Endometrium (tissue), 2 donors: ENCODE data around the gene CACNA2D3.

Source experiments
- FAIRE-seq: peaks from 2 replicates; lab custom pipeline; 2012; peaks lifted over from hg19 to GRCh38; lab: Jason Lieb, UNC
- donor health status: control.
- donor health status: control.

CACNA2D3 gene

DNA sequence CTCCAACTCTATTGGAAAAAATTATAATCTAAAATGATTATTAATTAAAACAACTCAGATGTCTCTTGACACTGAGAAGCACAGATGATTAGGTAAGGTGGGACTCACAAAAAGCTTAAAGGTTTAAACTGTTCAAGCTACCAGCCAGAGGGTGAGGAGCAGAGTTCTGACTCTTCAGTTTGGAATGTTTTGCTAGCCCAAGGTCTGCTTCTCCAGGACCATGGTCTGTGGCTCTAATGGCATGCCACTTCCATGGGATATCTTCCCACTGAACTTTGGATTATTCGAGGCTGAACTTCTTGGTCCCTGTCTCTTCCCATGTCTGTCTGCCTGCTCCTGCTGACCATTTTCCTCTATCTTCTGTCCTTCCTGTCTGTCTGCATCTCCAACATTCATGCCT lies 49.2 kb downstream of the CACNA2D3 start:
- FAIRE-seq, result no peak

DNA sequence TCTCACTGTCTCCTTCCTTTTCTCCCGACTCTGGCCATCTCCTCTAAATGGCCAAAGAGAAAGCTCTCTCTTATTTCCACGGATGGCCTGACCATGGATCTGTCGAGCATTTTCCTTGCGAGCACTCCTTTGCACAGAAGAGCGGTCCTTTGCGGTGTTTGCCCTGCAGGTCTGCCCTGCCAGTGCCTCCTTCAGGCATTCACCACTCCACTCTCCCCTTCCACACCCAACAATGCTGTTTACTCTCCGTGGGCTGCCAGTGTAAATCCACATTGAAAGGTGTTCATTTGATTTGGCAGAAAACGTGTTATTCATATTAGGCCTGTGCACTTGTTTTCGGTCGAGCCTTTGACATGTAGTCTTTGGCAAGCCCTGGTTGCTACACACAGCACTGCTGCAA lies 49.6 kb downstream of the CACNA2D3 start:
- FAIRE-seq, result no peak

DNA sequence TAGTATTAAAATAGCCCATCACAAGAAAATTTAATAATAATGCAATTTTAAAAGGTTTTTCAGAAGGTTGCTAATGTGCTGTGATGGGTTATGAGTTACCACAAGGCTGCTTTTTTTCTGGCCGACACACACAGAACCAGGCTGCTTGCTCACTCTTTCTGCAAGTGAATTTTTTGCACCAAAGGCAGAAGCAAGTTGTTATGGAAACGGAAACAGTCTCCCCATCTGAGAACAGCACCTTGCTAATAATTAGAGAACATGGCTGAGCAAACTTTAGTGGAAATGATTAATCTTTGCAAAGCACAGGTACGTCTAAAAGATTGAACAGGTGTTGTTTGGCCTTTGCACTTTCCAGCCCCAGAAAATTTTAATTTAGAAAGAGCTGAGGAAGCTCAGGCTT lies 51.0 kb downstream of the CACNA2D3 start:
- no peak for FAIRE-seq

DNA sequence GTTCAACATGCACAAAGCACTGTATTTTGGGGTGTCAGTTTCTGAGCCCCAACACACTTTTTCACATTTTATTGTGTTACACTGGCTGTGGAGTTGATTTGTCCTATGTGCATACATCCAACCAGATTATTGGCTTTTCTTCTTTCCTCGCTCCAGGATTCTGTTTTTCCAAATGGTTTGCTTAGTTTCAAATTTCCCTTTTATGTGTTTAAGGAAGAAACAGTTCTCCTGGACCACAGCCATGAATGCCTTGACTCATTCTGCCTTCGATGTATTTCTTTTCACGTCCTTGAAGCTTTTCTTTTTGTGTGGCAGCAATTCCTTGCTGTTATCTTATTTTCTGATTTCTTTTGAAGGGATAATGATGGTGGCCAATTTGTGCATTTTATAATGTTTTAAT lies 53.8 kb downstream of the CACNA2D3 start:
- FAIRE-seq, result no peak

DNA sequence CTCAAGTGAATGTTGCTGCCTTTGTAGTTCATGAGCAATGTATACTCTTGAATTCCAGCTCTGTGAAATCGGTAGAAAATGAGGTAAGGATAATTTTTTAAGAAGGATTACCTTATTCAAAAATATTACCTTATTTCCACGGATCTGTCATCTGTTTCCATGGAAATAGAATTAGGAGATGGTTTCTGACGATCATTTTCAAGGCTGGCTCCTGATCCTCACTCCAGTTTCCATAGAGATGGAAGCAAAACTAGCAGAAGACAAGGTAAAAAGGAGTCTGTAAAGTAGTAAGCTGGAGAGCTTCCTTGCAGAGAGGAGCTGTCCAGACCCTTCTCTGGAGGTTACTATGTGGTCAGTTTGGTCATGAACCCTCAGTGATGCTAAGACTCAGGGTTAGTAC lies 55.5 kb downstream of the CACNA2D3 start:
- no peak for FAIRE-seq

DNA sequence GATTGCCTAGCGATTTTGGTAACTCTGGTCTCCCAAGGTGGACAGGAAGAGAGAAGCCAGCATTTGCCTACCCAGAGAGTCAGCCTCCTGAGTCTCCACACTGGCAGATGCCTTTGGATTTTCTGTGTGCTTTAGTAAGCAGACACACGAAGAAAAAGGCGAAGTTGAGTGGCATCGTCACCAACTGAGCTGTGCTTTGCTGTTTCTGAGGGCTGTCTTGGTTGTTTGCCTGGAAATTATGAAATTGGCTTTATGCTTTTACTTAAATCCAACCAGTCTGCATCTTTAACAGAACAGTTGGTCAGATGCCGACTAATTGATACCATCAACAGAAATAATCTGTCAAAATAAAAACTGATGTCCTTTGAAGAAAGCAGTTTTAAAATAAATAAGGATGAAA lies 56.0 kb downstream of the CACNA2D3 start:
- FAIRE-seq, result no peak

DNA sequence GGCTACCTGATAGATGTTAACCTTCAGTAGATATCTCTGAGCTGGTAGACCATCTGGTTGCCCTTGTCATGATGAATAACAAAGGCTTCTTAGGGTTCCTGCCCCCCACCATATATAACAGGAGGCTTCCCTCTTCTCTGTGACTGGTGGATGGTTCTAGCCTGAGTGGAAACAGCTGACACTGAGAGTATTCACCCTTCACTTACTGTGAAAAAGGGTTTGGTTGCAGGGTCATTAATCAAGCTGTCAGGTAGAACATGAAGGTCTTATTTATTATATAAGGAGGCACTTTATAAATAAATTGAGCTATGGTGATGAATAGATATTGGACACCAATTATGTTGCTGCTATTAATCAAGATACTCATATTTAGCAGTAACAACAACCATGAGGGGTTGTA lies 58.6 kb downstream of the CACNA2D3 start:
- no peak for FAIRE-seq

DNA sequence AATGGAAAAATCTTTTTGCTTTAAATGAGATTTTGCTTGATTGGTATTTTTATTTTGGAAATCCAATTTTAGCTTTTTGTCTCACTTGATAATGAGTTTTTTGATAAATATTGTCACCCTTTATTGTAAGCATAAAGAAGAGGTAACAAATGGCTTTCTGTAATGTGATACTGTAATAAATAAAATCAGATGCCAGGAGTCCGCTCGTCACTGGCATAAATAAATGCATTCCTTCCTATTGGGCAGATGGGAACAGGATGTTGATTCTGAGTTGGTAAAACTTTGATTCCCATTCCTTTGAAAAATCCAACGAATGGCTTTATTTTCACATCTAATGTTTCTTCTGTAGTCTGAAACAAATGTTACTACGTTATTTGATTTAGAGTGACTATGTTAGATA lies 59.9 kb downstream of the CACNA2D3 start:
- FAIRE-seq, result no peak

DNA sequence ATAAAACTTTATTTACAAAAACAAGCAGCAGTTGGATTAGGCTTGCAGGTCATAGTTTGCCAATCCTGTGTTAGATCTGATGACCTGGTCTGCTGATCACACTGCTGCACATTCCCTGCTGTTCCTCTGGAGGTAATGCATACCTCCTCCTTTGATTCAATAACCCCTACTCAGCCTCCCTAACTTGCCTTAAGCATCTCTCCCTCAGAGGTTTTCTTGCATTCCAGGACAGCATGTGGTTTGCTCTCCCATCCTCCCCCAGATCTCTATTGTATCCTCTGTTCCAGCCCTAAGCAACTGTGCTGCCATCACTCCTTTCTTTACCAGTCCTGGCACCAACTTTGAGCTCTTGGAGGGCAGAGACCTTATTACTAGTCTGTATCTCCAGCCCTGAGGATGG lies 63.4 kb downstream of the CACNA2D3 start:
- no peak for FAIRE-seq

DNA sequence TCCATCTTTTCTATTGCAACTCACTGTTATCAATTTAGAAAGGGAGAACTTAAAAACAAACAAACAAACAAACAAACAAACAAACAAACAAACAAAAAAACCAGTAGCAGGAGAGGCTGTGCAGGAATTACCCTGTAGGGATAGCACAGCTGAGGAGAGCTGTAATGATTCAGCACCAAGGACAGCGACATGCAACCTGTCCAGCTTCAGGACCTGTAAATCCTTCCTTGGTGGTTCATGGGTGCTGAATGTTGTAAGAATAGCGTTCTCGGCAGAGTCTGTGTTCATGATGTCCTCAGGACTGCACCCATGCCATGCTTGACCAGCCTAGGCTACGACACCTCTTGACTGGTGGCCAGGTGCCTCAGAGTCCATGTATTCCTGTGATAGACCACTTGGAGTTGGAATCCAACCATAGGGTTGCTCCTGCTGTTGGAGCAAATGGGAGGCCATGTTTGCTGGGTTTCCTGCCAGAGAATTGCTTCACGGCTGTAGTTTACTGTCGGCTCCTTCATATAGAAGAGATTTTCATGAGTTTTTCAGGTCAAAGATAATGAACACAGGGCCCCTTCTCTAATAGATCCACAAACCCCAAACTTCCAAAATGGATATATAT lies 65.9 kb downstream of the CACNA2D3 start:
- no peak for FAIRE-seq

DNA sequence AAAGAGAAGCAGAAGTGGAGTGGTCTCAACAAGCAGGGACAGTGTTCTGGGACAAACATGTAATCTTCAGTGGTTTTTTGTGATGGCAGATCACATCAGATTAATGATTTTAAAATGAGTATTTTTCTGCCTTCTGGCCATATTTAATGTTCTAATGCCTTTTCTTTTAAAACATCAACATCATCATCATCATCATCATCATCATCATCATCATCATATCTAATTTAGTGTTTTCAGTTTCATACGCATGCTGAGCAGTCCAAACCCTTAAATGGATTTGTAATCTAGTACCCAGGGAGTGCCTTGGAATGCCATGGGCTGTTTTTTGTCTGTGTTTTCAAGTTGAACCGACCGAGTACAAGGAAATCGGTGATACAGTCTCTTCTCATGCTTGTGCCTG lies 68.9 kb downstream of the CACNA2D3 start:
- FAIRE-seq, result no peak

DNA sequence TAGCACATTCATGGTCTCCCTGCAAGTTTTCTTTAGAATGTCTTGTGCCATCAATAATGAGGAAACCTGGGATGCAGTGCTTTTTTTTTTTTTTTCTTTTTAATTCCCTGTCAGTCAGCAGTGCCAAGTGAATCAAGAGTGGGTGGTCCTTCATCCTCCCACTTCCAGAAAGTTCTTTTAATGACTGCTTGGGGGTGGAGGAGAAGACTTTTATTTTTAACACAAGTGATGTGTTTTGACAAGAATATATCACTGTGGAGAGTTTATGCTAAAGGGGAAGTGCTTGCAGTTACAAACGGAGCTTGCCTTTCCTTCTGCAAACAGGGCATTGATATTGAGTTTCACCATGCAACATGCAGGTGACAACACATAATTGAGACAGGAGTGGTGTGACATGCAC lies 69.7 kb downstream of the CACNA2D3 start:
- FAIRE-seq, result no peak

DNA sequence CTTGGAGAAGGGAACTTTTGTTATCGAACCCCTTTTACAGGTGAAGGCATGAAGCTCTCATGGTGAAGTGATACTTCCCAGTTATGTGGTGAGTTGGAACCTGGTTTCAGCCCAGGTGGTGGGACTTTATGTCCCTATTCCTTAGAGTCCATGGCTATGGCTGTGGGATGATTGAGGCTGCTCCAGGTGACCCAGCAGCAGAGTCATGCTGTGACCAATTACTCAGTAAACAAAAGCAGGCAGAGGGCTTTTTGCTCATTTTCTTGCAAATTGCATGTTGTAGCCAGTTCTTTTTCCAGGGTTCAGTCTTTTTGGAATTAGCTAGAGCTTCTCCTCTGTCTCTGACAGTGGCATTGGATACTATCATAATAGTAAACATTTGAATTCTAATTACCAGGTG lies 70.7 kb downstream of the CACNA2D3 start:
- no peak for FAIRE-seq

DNA sequence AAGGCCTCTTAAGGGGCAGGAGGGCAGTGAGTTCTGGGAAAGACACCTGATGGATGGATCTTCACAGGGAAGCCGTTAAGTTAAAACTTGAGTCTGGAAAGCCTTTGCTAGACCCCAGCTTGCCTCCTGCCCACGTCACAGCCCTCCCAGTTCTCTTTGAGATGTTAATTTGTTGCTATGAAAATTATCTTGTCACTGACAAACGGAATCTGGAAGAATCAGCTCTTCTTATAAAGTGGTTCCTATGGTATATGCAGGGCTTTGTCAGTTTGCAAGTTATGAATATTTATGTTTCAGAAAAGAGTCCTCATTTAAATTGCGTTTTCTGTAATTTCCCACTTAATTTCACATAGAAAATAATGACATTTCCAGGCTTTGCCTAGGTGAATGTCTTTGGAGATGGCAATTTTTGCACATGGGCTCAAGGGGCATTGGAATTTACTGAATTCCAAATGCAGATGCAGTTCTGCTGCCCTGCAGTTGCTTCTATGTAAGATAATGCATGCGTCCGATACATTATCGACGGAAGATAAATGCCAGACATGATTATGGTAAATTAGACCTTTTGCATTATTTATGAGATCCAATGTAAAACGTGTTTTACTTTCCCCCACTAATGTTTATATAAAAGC lies 74.1 kb downstream of the CACNA2D3 start:
- no peak for FAIRE-seq

DNA sequence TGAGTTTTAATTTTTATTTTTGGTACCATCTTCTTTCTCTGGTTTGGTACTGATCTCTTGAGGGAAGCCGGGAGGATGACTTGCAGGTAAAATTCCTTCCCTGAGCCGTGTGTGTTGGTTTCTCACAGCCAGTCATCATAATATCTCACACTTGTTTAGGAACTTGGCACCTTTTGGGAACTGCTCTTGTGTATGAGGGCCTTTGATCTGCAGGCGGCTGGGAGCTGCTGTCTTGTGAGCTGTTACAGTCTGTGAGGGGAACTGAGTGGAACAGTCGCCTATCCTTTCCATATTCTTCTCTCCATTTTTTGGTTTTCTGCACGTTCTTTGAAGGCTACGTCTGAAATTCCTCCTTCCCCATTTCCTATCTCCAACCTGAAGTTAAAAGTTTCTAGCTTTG lies 75.2 kb downstream of the CACNA2D3 start:
- FAIRE-seq, result no peak

DNA sequence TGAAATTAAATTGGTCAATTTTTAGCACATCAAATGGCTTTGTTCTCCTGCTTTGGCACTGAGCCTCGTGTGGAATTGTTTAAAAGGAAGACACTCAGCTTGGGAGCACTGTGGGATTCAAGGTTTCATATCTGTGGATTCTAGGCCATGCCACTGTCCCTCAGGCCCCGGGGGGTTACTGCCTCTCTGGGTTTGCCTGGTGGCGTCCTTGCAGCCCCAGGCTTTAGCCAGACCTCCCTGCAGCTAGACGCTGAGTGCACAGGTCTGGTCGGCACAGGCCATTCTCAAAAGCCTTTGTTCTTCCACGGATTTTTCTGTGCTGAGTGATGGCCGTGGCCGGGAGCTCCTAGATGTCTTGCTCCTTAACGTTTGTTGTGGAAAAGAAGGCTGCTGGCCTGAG lies 76.2 kb downstream of the CACNA2D3 start:
- no peak for FAIRE-seq

DNA sequence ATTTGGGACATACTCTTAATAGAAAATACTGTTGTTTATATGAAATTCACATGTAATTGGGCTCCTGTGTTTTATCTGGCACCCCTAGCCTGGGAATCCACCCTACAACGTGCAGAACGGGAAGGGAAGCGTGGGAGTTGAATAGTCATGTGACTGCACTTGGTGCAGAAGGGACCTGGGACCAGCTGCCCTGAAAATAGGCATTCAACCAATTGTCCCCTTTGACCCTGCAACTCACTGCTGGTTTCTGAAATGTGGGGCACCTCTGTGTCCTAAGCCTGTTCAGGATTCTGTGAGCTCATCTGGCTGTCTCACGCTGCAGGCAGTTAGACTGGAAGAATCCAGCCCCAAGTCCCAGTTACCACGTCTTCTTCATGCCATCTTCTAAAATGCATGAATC lies 79.7 kb downstream of the CACNA2D3 start:
- FAIRE-seq, result no peak

DNA sequence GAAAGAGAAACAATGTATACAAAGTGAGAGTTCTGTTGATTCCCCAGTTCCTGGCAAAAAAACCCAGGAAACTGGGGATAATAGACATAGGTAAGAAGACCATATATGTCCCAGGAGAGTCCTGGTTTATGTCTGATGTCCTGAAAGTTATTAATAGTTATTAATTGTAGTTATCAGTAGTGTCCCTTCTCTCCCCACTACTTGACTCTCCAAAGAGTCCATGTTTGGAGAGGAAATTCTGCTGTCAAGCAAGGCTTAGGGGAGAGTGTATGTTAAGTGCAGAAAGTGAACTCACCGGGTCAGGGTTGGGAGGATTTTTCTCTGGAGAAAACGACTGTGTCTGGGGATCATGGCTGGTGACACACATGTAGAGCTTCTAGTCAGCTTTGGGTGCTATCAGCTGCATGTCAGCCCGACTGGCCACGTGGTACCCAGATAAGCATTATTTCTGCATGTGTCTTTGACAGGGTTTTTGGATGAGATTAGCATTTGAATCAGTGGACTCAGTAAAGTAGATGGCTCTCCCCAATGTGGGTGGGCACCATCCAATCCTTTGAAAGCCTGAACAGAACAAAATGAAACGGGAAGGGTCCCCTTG lies 80.4 kb downstream of the CACNA2D3 start:
- FAIRE-seq, result no peak

DNA sequence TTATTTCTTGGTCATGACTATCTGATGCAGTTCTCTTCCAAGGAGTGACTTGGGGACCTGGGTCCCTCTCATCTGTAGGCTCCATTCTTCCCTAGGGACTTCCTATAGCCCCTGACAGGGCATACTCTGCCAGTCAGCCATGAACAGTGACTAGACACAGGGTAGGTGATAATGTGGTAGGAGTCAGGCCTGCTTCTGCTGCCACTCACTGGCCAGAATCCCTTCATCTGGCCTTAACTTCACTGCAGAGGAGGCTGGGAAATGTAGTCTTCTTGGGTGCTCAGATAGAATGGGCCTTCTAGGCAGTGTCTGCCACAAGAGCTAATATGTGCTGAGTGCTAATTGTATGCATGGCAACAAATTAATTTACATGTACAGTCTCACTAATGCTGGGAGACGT lies 84.5 kb downstream of the CACNA2D3 start:
- no peak for FAIRE-seq

DNA sequence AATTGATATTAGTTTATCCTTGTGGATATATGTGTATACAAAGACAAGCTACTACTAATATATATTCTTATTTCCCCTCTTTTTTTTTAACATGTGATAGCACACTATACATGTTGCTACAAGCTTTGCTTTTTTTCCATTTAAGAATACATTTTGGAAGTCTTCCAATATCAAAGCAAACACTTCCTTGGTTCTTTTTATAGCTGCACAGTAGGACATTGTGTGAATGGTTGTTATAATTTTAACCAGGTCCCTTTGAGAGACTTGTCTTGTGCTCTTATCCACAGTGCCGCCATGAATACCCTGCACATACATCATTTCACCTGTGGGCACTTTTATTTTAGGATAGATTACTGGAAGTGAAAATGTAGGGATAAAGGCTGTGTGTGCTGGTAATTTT lies 88.7 kb downstream of the CACNA2D3 start:
- no peak for FAIRE-seq

DNA sequence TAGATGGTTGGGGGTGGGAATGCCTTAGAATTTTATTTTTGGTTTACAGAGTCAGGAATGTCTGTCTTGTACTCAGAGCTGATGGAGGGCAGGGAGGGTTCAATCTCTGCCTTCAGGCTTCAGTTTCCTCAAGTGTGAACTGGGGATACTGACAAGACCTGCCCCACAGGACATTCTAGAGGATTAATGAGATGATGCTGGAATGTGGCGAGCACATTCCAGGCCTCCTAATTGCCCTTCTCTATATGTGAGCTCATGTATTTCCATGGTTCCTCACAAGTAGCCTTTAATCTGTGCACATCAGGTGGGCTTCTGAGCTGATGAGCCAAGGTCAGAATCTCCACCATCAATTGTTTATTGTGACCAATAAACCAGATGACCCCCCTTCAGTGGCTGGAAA lies 90.4 kb downstream of the CACNA2D3 start:
- no peak for FAIRE-seq

DNA sequence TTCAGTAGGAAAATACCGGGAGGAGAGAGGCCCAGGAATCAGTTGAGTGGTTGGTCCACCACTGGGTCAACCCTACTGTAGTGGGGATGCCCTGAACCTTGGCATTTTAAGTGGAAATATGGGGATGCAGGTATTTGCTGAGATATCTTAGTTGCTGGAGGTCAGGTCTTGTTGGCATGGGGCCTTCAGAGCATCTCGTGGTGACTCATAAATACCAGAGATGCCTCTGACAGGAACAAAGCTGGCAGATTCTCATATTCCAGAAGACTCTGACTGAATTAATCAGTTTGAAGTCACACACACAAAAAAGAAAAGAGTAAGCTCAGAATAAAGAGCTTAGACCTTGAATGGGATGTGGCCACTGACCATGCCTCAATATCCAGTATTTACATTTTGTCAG lies 91.6 kb downstream of the CACNA2D3 start:
- no peak for FAIRE-seq

DNA sequence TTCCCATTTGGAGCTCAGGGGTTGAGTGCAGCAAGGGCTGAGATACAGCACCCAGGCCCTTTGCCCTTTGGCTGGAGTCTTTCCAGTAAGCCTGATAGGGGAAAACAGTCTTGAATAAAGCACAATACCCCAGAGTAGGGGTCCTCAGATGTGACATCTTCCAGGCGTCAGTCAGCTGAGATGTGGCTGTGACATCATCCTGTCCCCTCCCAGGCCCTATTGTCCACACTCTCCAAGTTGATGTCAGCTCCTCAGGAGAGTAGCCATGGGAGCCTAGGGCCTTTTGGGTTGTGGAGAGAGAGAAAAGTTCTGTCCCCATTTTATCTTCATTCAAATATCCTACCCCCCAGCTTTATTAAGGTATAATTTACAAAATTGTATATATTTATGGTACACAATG lies 92.5 kb downstream of the CACNA2D3 start:
- no peak for FAIRE-seq

DNA sequence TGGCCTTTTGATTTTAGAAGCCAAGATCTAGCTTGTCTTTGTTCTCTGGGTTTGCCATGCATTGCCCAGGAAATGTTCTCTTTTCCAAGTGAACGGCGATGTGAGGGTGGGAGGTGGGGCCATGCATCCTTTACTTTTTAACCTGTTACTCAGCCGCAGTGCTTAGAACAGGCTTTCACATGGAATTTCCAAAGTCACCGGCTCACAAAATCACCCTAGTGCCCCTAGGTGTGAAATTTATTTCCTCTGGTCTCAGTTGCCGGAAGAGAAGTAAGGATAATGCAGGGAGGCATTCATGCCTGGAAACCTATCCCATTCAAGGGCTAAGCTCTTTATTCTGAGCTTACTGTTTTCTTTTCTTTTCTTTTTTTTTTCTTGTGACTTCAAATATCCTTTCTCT lies 93.2 kb downstream of the CACNA2D3 start:
- no peak for FAIRE-seq
